Stimulated activated CD8-positive, alpha-beta memory T cell treated with anti-CD3 and anti-CD28 coated beads, Interleukin-4, amount 100 ng/mL, for 4 hours (primary cell): ENCODE measurements around the gene MPEG1.

ENCODE experiments used
- DNase-seq, 2 donors: peaks; one replicate each; pipeline ENCODE4 v3.0.0-alpha.2; 2020; ENCODE audit warnings: low read depth in 2 of 2, low spot score in 1 of 2

MPEG1 gene

GRCh38 chr11:59212744-59213631 lies at the start of gene MPEG1:
TSS of gene MPEG1 (minus strand) at chr11:59212927. CDS start at chr11:59212865, 62 bp downstream.
- DNase-seq = no peak

GRCh38 chr11:59262177-59262818 lies 49.6 kb upstream of the MPEG1 start:
- DNase-seq = no peak

- DNase-seq = no peak
Measured at GRCh38 chr11:59261150-59261549, 48.4 kb upstream of the MPEG1 start.

GRCh38 chr11:59259867-59260475 lies 47.2 kb upstream of the MPEG1 start:
- no peak for DNase-seq

GRCh38 chr11:59259047-59259446 lies 46.3 kb upstream of the MPEG1 start:
- DNase-seq = no peak

- DNase-seq = no peak
Measured at GRCh38 chr11:59255281-59255680, 42.6 kb upstream of the MPEG1 start.

GRCh38 chr11:59254286-59254685 lies 41.6 kb upstream of the MPEG1 start:
- DNase-seq = no peak

- DNase-seq = no peak
Measured at GRCh38 chr11:59253001-59253400, 40.3 kb upstream of the MPEG1 start.

GRCh38 chr11:59249535-59249934 lies 36.8 kb upstream of the MPEG1 start:
- DNase-seq = no peak

- DNase-seq = no peak
Measured at GRCh38 chr11:59247531-59248227, 35.0 kb upstream of the MPEG1 start.

GRCh38 chr11:59243633-59244032 lies 30.9 kb upstream of the MPEG1 start:
- DNase-seq = no peak

GRCh38 chr11:59240322-59240721 lies 27.6 kb upstream of the MPEG1 start:
- DNase-seq = no peak

GRCh38 chr11:59226396-59226795 lies 13.7 kb upstream of the MPEG1 start:
- no peak for DNase-seq

GRCh38 chr11:59225017-59225416 lies 12.3 kb upstream of the MPEG1 start:
- no peak for DNase-seq

GRCh38 chr11:59224351-59224928 lies 11.7 kb upstream of the MPEG1 start:
- no peak for DNase-seq

GRCh38 chr11:59223611-59224010 lies 10.9 kb upstream of the MPEG1 start:
- no peak for DNase-seq

- DNase-seq = no peak
Measured at GRCh38 chr11:59223177-59223576, 10.4 kb upstream of the MPEG1 start.

- no peak for DNase-seq
Measured at GRCh38 chr11:59222464-59223060, 9.8 kb upstream of the MPEG1 start.

- DNase-seq = no peak
Measured at GRCh38 chr11:59221441-59221840, 8.7 kb upstream of the MPEG1 start.

- no peak for DNase-seq
Measured at GRCh38 chr11:59219836-59220235, 7.1 kb upstream of the MPEG1 start.

- DNase-seq = no peak
Measured at GRCh38 chr11:59218893-59219292, 6.2 kb upstream of the MPEG1 start.
